ENCODE results near the gene PKIG. TPM values are rescaled to one million over a fixed set of nuclear protein-coding genes. Genes with fewer than 3 reads are reported as not detected.
A peak's percentile ranks its signal among the peaks of the same experiment; 100 is the strongest.

Gene PKIG
- polyA plus RNA-seq, 3 donors, result 0.67 to 1.4 (median 0.84) TPM

DNA sequence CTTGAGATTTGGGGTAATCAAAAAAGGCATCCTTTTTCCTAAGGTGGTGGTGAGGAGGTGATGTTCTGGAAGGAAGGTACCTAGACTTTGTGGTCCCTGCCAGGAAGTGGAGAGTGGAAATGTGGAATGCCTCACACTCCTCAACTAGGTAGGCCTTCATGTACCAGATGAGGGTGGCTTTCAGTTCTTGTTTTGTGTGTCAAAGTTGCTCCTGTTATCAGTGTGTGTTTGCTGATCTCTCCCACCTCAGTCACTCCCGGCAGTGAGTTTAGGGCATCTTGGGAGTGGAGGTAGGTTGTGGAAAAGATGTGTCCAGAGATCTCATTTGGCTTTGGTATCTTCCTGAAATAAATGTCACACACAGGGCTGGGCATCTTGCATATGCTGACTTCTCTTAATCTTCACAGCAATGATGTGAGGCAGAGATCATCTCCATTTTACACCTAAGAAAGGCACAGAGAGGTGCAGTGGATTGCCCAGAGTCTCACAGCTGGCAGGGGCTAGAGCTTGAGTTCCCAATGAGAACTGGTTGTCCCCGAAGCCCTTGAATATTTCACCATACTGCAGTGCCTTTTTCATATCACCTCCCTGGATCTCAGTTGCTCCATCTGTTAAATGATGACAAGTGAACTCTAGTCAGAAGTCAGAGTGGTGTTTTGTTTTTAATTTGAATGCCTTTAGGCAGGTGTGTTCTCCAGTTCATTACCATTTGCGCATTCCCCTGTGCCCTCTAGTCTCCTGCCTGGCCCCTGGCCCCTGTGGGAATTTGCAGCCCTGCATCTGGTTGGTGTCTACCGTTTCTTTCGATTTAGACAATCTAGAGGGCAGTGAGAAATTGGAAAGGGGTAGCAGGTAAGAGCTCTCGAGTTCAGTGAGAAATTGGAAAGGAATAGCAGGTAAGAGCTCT lies 2.9 kb downstream of the PKIG start:
- Histone ChIP-seq H2AFZ (ENCODE audit: insufficient read depth, low read depth, low read length, poor library complexity, severe bottlenecking) (no peak overlapping the region), H4K20me1 (ENCODE audit: insufficient read depth, low read length) (no peaks in the 10 kb centered on the region), H3K4me1 (ENCODE audit: control insufficient read depth in 1 of 2, insufficient read depth in 2 of 2, low read length in 2 of 2) (peaks cover 28 to 34% of the 10 kb centered on the region in 2 donors), H3K27ac (ENCODE audit: low read depth in 1 of 2, low read length in 2 of 2) (no peak overlapping the region), H3K27me3 (ENCODE audit: control insufficient read depth in 2 of 2, insufficient read depth in 2 of 2, low read length in 2 of 2) (no peaks in the 10 kb centered on the region), H3K36me3 (replicated peaks in 1 of 2; ENCODE audit: control insufficient read depth in 1 of 2, insufficient read depth in 2 of 2, low read length in 2 of 2) (no peaks in the 10 kb centered on the region), H3K9ac (ENCODE audit: insufficient read depth, low read length, poor library complexity, severe bottlenecking) (no peak overlapping the region), H3K79me2 (ENCODE audit: insufficient read depth, low read length) (no peaks in the 10 kb centered on the region), H3K4me3 (replicated peaks in 1 of 3; ENCODE audit: low read depth in 2 of 3, low read length in 3 of 3) (no peak overlapping the region), H3K9me3 (replicated peaks in 1 of 2; ENCODE audit: control insufficient read depth in 1 of 2, insufficient read depth in 1 of 2, low read length in 2 of 2) (no peaks in the 10 kb centered on the region), H3K4me2 (replicated peaks; ENCODE audit: extremely low read depth, low read length, poor library complexity, severe bottlenecking) (no peak overlapping the region)
- no peak for DNase-seq
- Mint-ChIP-seq H3K9me3 (no peaks in the 10 kb centered on the region), H3K36me3 (no peaks in the 10 kb centered on the region), H3K27ac (peak overlapping the region in 1 of 7 donors; percentile 47), H3K4me1 (peaks cover 41% of the 10 kb centered on the region), H3K4me3 (no peak overlapping the region), H3K27me3 (ENCODE audit: low read depth in 3 of 3) (peaks cover 0 to 2% (median 0%) of the 10 kb centered on the region in 3 donors)
- WGBS (ENCODE audit: insufficient coverage), result 94% methylated on average over 4 of the region's 6 CpGs
- intact Hi-C loops (cut with micrococcal nuclease), result no loop called here
- TF ChIP-seq, protein P1, sequence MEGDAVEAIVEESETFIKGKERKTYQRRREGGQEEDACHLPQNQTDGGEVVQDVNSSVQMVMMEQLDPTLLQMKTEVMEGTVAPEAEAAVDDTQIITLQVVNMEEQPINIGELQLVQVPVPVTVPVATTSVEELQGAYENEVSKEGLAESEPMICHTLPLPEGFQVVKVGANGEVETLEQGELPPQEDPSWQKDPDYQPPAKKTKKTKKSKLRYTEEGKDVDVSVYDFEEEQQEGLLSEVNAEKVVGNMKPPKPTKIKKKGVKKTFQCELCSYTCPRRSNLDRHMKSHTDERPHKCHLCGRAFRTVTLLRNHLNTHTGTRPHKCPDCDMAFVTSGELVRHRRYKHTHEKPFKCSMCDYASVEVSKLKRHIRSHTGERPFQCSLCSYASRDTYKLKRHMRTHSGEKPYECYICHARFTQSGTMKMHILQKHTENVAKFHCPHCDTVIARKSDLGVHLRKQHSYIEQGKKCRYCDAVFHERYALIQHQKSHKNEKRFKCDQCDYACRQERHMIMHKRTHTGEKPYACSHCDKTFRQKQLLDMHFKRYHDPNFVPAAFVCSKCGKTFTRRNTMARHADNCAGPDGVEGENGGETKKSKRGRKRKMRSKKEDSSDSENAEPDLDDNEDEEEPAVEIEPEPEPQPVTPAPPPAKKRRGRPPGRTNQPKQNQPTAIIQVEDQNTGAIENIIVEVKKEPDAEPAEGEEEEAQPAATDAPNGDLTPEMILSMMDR (IDR thresholded peaks at IDR 0.05), result no peak

GRCh38 chr20:44586289-44586911 lies 4.0 kb downstream of the PKIG start:
- peaks cover 32 to 34% of the 10 kb centered on the region in 2 donors for H3K4me1 ChIP-seq (ENCODE audit: control insufficient read depth in 1 of 2, insufficient read depth in 2 of 2, low read length in 2 of 2)
- intact Hi-C loops (cut with micrococcal nuclease), result no loop called here
- no peak overlapping the region for H3K4me2 ChIP-seq (replicated peaks; ENCODE audit: extremely low read depth, low read length, poor library complexity, severe bottlenecking)
- Mint-ChIP-seq H3K27ac (peak overlapping the region in 3 of 7 donors; percentile 37 to 46 (median 45)), H3K27me3 (ENCODE audit: low read depth in 3 of 3) (peaks cover 0 to 2% (median 0%) of the 10 kb centered on the region in 3 donors), H3K36me3 (no peaks in the 10 kb centered on the region), H3K4me1 (peaks cover 45% of the 10 kb centered on the region), H3K4me3 (no peak overlapping the region), H3K9me3 (no peaks in the 10 kb centered on the region)
- no peak overlapping the region for H3K4me3 ChIP-seq (replicated peaks in 1 of 3; ENCODE audit: low read depth in 2 of 3, low read length in 3 of 3)
- no peak overlapping the region for H3K9ac ChIP-seq (ENCODE audit: insufficient read depth, low read length, poor library complexity, severe bottlenecking)
- peak overlapping the region; percentile 6 for H2AFZ ChIP-seq (ENCODE audit: insufficient read depth, low read depth, low read length, poor library complexity, severe bottlenecking)
- H3K36me3 ChIP-seq (replicated peaks in 1 of 2; ENCODE audit: control insufficient read depth in 1 of 2, insufficient read depth in 2 of 2, low read length in 2 of 2), result no peaks in the 10 kb centered on the region
- no peaks in the 10 kb centered on the region for H3K9me3 ChIP-seq (replicated peaks in 1 of 2; ENCODE audit: control insufficient read depth in 1 of 2, insufficient read depth in 1 of 2, low read length in 2 of 2)
- TF ChIP-seq, protein P1 (IDR thresholded peaks at IDR 0.05), result no peak
- no peaks in the 10 kb centered on the region for H4K20me1 ChIP-seq (ENCODE audit: insufficient read depth, low read length)
- H3K27me3 ChIP-seq (ENCODE audit: control insufficient read depth in 2 of 2, insufficient read depth in 2 of 2, low read length in 2 of 2), result no peaks in the 10 kb centered on the region
- H3K27ac ChIP-seq (ENCODE audit: low read depth in 1 of 2, low read length in 2 of 2), result no peak overlapping the region
- peak; percentile 47 to 75 (median 59) for DNase-seq
- H3K79me2 ChIP-seq (ENCODE audit: insufficient read depth, low read length), result no peaks in the 10 kb centered on the region
- WGBS (ENCODE audit: insufficient coverage), result 80% methylated on average over 1 of the region's 3 CpGs
